WI38 (cell line): ENCODE measurements around the gene SNX5.

Experiments used
- H3K4me3 ChIP-seq: 2 replicates; pipeline ENCODE4 v1.5.1; 2011; ENCODE audit warnings: low read depth, mild to moderate bottlenecking, control low read depth, low read length
- TF ChIP-seq, protein P1 (sequence below): IDR thresholded peaks from 2 replicates; pipeline ENCODE4 v1.5.1; 2012; ENCODE audit warnings: low read depth, mild to moderate bottlenecking, control low read depth, low read length

SNX5 gene

DNA sequence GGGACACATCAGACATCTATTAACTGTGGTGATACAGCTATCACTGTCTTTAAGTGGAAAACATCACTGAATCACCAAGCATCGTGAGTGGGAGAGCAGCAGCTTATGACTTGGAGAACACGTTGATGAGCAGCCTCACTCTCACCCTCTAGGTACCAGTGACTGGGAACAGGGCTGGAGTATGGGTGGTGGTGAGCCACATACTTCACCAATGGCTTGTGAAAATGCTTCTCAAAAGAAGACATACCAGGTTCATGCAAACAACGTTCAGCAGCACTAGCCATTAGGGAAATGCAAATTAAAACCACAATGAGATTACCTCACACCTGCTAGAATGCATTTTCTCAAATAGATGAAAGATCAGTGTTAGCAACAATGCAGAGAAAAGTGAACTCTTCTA, 25.3 kb downstream of the SNX5 start:
- TF ChIP-seq, protein P1, sequence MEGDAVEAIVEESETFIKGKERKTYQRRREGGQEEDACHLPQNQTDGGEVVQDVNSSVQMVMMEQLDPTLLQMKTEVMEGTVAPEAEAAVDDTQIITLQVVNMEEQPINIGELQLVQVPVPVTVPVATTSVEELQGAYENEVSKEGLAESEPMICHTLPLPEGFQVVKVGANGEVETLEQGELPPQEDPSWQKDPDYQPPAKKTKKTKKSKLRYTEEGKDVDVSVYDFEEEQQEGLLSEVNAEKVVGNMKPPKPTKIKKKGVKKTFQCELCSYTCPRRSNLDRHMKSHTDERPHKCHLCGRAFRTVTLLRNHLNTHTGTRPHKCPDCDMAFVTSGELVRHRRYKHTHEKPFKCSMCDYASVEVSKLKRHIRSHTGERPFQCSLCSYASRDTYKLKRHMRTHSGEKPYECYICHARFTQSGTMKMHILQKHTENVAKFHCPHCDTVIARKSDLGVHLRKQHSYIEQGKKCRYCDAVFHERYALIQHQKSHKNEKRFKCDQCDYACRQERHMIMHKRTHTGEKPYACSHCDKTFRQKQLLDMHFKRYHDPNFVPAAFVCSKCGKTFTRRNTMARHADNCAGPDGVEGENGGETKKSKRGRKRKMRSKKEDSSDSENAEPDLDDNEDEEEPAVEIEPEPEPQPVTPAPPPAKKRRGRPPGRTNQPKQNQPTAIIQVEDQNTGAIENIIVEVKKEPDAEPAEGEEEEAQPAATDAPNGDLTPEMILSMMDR: no peak

GRCh38 chr20:17941826-17942196, 26.8 kb downstream of the SNX5 start:
- TF ChIP-seq, protein P1: no peak
- no peak overlapping the region for H3K4me3 ChIP-seq

More for the DNA sequence above, 25.3 kb downstream of the SNX5 start:
- H3K4me3 ChIP-seq: no peak overlapping the region

- TF ChIP-seq, protein P1: no peak
- no peak overlapping the region for H3K4me3 ChIP-seq
Measured at GRCh38 chr20:17941087-17941825, 27.3 kb downstream of the SNX5 start.

DNA sequence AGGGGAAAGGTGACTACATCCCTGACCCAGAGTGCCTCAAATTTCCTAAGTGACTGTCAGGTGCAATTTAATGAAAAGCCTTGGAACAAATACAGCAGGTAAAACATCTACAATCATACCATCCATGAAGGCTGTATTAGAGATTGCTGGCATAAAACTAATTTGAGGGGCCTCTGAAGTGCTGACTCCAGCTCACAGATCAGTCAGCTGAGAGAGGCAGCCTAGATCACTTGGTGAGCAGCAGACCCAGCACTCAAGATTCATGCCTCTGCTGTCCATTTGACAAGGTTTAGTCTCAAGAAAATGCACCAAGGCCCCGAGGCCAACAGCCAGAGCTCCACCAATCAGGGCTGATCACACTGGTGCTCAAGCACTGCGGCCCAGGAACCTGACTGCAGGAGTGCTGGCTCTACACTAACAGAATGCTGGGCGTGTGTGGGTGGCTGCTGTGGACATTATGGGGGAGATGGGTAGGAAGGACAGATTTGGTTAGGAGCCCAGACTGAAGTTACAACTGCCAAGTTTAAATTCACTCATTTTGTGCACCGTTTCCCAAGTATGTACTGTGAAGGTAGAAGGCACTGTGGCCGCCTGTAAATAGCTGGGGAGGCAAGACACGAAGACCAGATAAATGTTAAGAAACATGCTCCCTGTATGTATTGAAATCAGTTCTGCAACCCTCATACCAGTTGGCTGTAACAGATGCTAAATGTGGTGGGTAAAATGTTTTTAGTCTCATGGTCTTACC, 28.2 kb downstream of the SNX5 start:
- no peak overlapping the region for H3K4me3 ChIP-seq
- TF ChIP-seq, protein P1: no peak

- H3K4me3 ChIP-seq: no peak overlapping the region
- TF ChIP-seq, protein P1: no peak
Measured at GRCh38 chr20:17939622-17940223, 28.9 kb downstream of the SNX5 start.

DNA sequence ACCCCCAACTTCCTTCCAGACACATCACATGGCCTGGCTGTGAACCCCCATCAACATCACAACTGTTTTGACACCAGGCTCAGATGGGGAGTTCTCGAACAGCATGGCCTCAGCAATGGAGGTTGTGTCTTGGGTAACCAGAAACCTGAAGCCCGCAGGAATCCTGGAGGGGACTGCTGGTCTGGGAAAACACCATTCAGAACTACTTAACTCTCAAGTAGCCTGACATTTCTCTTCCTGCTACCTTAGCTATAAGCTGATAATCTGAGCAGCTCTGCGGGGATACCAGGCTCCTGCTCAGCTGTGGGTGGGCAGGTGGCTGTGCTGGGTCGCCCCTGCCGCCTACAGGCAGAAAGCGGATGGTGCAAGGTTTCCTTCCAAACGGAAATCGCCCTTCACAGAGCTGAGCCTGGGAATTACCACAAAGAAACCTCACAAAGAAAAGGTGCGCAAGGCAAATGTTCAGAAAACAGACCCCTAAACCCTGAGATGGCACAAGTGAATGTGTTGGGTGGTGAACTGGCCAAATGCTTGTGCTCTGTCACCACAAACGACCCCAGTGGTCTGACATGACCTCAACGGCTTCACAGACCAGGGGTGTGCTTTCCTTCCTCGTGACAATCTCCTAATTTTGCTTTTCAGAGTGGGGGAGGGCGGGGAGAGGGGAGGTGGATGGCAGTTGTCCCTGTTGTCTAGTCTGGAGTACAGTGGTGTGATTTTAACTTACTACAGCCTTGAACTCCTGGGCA, 29.5 kb downstream of the SNX5 start:
- no peak overlapping the region for H3K4me3 ChIP-seq
- TF ChIP-seq, protein P1: peak; percentile 96
